Kidney epithelial cell (primary cell): ENCODE measurements around the gene ASPSCR1. TPM values are rescaled to one million over a fixed set of nuclear protein-coding genes. Genes with fewer than 3 reads are reported as not detected.

Experiments
- DNase-seq: peaks from one replicate; pipeline ENCODE4 v3.0.0-alpha.2; 2010; ENCODE audit warnings: low read depth
- H3K27me3 ChIP-seq: 2 replicates; pipeline ENCODE4 v1.6.0; 2011; ENCODE audit warnings: low read length; ENCODE audit not compliant: control insufficient read depth, insufficient read depth
- H3K36me3 ChIP-seq: 2 replicates; pipeline ENCODE4 v1.5.1; 2011; ENCODE audit warnings: low read length; ENCODE audit not compliant: control insufficient read depth, insufficient read depth
- H3K4me3 ChIP-seq: 2 replicates; pipeline ENCODE4 v1.5.1; 2011; ENCODE audit warnings: low read depth, mild to moderate bottlenecking, control low read depth, low read length
- CTCF ChIP-seq: IDR thresholded peaks from 2 replicates; pipeline ENCODE4 v1.5.1; 2011; ENCODE audit warnings: mild to moderate bottlenecking, moderate library complexity, low read length, control low read depth, inconsistent platforms; ENCODE audit not compliant: insufficient read depth, poor library complexity, severe bottlenecking
- total RNA-seq: library from RNA; depleted of rRNA; stranded (reverse); fragments of >200 nt; gene quantifications from 2 replicates; pipeline ENCODE4 v1.2.3, GENCODE V29; 2015

ASPSCR1 gene
- total RNA-seq, 1 donor from 2014 or later: 19.5 TPM

DNA sequence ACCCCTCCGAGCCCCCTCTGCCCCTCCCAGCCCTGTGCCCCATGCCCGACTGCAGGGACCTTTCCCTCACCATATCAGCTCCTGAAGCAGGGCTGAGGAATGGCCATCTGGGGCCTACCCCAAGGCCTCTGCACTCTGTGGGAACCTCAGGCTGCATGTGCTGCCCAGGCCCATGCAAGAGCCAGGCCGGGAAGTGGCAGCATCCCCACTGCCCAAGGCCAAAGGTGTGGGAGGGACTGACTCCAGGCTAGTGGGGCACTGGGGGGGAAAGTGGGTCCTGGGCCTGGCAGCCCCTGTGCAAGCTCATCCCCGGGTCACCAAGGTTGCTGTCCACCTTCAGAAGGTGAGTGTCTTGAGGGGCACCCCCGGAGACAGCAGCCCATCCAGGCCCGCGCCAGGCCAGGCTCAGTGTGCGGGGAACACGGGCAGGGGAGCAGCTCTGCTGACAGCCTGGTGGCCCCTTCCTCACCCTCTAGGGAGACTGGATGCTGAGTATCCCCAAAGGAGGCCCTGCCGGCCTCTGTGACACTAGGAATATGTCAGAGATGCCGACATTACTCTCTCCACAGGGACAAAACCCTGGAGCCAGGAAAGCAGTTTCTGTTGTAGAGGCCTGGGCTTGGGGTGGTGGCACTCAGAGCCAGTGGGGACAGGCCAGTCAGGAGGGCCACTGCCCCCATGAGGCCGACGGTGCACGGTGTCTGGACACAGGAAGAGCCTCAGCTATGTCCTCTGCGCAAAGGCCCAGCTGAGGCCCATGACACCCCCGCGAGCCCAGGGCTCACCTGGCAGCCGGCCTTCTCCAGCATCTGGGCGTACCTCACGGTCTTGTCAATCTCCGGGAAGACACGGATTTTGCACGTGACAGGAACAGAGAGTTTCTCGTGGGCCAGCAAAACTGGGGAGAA, 84.9 kb downstream of the ASPSCR1 start:
- TF ChIP-seq CTCF: no peak
- Histone ChIP-seq H3K27me3 (no peaks in the 10 kb centered on the region), H3K4me3 (no peak overlapping the region), H3K36me3 (no peaks in the 10 kb centered on the region)
- DNase-seq: no peak

GRCh38 chr17:82062984-82063368, 85.5 kb downstream of the ASPSCR1 start:
- no peak overlapping the region for H3K4me3 ChIP-seq
- no peak for TF ChIP-seq CTCF
- no peak for DNase-seq
- no peaks in the 10 kb centered on the region for H3K27me3 ChIP-seq
- no peaks in the 10 kb centered on the region for H3K36me3 ChIP-seq

DNA sequence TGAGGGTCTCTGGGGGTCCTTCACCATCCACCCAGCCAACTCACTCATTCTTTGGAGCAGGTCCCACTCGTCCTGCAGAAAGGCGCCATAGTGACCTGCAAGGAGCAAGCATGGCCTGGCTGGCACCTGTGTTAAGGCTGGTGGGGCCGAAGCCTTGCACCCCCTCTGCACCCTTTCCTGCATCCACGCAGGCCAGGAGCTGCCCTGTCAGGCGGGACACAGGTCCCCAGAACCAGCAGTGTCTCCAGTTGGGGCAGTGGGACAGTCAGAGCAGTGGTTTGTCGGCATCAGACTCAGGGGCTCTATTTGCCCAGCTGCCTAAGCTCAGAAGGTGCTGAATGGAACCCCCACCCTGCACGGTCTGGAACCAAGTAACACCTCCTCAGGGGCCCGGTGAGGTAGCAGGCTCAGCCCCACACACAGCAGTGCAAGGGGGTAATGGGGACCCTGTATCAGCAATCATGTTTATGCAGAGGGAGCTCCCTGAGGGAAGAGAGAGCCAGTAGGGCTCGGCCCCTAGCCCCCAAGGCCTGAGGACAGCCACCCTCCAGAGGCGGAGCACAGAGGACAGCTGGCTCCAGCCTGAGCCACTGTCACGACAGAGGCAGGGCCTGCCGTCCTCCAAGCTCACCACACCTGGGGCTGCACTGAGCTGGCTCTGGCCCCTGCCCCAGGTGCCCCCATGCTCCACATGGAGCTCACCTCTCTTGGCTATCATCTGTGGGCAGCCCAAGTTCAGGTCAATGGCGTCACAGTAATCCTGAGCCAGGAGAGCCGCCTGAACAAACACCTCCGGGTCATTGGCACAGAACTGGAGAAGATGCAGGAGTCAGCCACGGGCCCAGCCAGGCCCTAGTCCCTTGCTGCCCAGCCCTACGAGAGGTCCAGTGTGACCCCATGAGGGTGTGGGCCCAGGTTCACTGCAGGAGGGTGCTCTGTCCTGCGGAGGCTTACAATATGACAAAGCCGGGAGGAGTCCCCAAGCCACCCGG, 86.3 kb downstream of the ASPSCR1 start:
- H3K36me3 ChIP-seq: no peaks in the 10 kb centered on the region
- no peak for TF ChIP-seq CTCF
- no peak for DNase-seq
- no peaks in the 10 kb centered on the region for H3K27me3 ChIP-seq
- H3K4me3 ChIP-seq: no peak overlapping the region

DNA sequence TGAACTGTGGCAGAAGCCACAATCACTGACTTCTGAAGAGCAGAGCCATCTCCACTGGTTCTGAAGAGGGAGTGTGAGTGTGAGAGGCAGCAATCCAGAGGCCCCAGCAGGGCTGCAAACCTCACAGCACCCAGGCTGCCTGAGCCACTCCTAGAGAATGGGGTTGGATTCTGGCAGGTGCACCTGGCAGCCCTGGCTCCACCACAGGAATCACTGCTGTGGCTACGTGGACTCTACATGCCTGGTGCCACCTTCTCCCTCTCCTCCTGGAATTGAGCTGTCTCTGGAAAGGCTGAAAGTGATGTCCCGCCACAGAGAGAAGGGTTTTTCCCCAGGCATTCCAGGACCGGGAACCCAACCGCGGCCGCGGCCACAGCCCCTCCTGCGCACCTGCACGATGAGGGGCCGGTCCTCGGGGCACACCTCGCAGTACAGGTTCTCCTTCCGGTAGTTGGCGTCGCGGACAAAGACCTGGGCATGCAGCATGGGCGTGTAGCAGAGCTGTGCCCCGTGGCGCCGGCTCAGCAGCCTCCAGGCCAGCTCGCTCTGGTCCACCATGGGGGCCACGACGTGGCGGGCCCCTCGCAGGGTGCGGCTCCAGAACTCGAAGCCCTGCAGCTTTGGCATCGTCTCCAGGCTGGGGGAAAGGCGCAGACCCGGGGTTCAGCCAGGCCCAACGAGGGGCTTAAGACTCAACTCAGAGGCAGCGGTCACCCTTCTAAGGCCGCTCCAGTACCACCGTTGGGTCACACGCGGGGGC, 87.2 kb downstream of the ASPSCR1 start:
- DNase-seq: no peak
- Histone ChIP-seq H3K36me3 (no peaks in the 10 kb centered on the region), H3K27me3 (no peaks in the 10 kb centered on the region), H3K4me3 (peak overlapping the region; percentile 92)
- no peak for TF ChIP-seq CTCF

GRCh38 chr17:82065193-82065637, 87.8 kb downstream of the ASPSCR1 start:
- H3K36me3 ChIP-seq: no peaks in the 10 kb centered on the region
- H3K4me3 ChIP-seq: peak overlapping the region; percentile 92
- DNase-seq: no peak
- TF ChIP-seq CTCF: no peak
- H3K27me3 ChIP-seq: no peaks in the 10 kb centered on the region
